IPS-18a (cell line): ENCODE results near the gene SERINC3.
A peak's percentile ranks its signal among the peaks of the same experiment; 100 is the strongest.
"Not testable (repeated sequence)": the region's sequence is repeated elsewhere in the genome, so short reads cannot be mapped to it uniquely, and the experiment has no call there.

ENCODE experiments used
- H3K27ac ChIP-seq: one replicate; pipeline ENCODE4 v1.5.1; 2013; ENCODE audit warnings: low read length
- H3K27me3 ChIP-seq: one replicate; pipeline ENCODE4 v1.6.1; 2013; ENCODE audit warnings: mild to moderate bottlenecking, low read length; ENCODE audit not compliant: control insufficient read depth, insufficient read depth
- H3K36me3 ChIP-seq: one replicate; pipeline ENCODE4 v1.6.1; 2013; ENCODE audit warnings: low read depth, low read length; ENCODE audit not compliant: control insufficient read depth
- H3K4me1 ChIP-seq: one replicate; pipeline ENCODE4 v1.6.1; 2013; ENCODE audit warnings: low read depth, low read length; ENCODE audit not compliant: control insufficient read depth
- H3K4me3 ChIP-seq: one replicate; pipeline ENCODE4 v1.5.1; 2013; ENCODE audit warnings: low read length
- H3K9ac ChIP-seq: one replicate; pipeline ENCODE4 v1.6.1; 2013; ENCODE audit warnings: mild to moderate bottlenecking, low read length, moderate library complexity
- H3K9me3 ChIP-seq: one replicate; pipeline ENCODE4 v1.6.1; 2013; ENCODE audit warnings: low read depth, low read length; ENCODE audit not compliant: control insufficient read depth

Gene SERINC3

GRCh38 chr20:44521484-44522481 lies at the start of gene SERINC3:
TSS of gene SERINC3 (minus strand) at chr20:44522070. CDS start at chr20:44521951, 119 bp downstream.
- no peaks in the 10 kb centered on the region for H3K36me3 ChIP-seq
- no peaks in the 10 kb centered on the region for H3K9me3 ChIP-seq
- H3K27ac ChIP-seq = peak within 1 kb of the TSS; percentile 17
- peaks cover 10% of the 10 kb centered on the region for H3K4me1 ChIP-seq
- H3K9ac ChIP-seq = peak within 1 kb of the TSS; percentile 57
- H3K27me3 ChIP-seq = no peaks in the 10 kb centered on the region
- H3K4me3 ChIP-seq = peak within 1 kb of the TSS; percentile 83

- no peak overlapping the region for H3K27ac ChIP-seq
- no peaks in the 10 kb centered on the region for H3K4me1 ChIP-seq
Observed at GRCh38 chr20:44571362-44571988, 49.6 kb upstream of the SERINC3 start.

GRCh38 chr20:44570367-44570766 lies 48.5 kb upstream of the SERINC3 start:
- no peaks in the 10 kb centered on the region for H3K36me3 ChIP-seq

More at GRCh38 chr20:44571362-44571988, 49.6 kb upstream of the SERINC3 start:
- H3K27me3 ChIP-seq = no peaks in the 10 kb centered on the region
- H3K9ac ChIP-seq = no peak overlapping the region
- no peaks in the 10 kb centered on the region for H3K9me3 ChIP-seq
- H3K4me3 ChIP-seq = no peak overlapping the region
- no peaks in the 10 kb centered on the region for H3K36me3 ChIP-seq

GRCh38 chr20:44566811-44567210 lies 44.9 kb upstream of the SERINC3 start:
- Histone ChIP-seq H3K4me3 (no peak overlapping the region), H3K9me3 (no peaks in the 10 kb centered on the region), H3K36me3 (no peaks in the 10 kb centered on the region), H3K4me1 (no peaks in the 10 kb centered on the region), H3K27ac (no peak overlapping the region), H3K27me3 (no peaks in the 10 kb centered on the region), H3K9ac (no peak overlapping the region)

More at GRCh38 chr20:44570367-44570766, 48.5 kb upstream of the SERINC3 start:
- Histone ChIP-seq H3K9ac (no peak overlapping the region), H3K27ac (no peak overlapping the region), H3K27me3 (no peaks in the 10 kb centered on the region), H3K4me3 (no peak overlapping the region), H3K9me3 (no peaks in the 10 kb centered on the region), H3K4me1 (no peaks in the 10 kb centered on the region)

DNA sequence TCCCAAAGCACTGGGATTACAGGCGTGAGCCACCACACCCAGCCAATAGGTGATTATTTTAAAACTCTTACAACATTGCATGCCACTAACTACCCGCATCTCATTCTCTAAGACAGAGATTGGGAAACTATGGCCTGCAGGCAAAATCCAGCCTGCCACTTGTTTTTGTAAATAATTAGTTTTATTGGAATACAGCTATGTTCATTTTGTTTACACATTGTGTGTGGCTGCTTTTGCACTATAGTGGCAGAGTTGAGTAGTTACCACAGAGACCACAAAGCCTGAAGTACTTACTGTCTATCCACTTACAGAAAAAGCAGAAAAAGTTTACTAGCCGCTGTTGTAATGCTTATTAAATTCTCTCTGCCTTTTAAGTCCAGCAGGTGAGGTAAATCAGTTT lies 44.1 kb upstream of the SERINC3 start:
- H3K27me3 ChIP-seq = no peaks in the 10 kb centered on the region
- no peak overlapping the region for H3K27ac ChIP-seq
- H3K9ac ChIP-seq = no peak overlapping the region
- H3K4me3 ChIP-seq = no peak overlapping the region
- no peaks in the 10 kb centered on the region for H3K36me3 ChIP-seq
- H3K4me1 ChIP-seq = no peaks in the 10 kb centered on the region
- H3K9me3 ChIP-seq = no peaks in the 10 kb centered on the region

- Histone ChIP-seq H3K27ac (no peak overlapping the region), H3K9ac (no peak overlapping the region), H3K9me3 (no peaks in the 10 kb centered on the region), H3K27me3 (no peaks in the 10 kb centered on the region), H3K4me3 (no peak overlapping the region), H3K36me3 (no peaks in the 10 kb centered on the region), H3K4me1 (no peaks in the 10 kb centered on the region)
Observed at GRCh38 chr20:44561876-44562275, 40.0 kb upstream of the SERINC3 start.

DNA sequence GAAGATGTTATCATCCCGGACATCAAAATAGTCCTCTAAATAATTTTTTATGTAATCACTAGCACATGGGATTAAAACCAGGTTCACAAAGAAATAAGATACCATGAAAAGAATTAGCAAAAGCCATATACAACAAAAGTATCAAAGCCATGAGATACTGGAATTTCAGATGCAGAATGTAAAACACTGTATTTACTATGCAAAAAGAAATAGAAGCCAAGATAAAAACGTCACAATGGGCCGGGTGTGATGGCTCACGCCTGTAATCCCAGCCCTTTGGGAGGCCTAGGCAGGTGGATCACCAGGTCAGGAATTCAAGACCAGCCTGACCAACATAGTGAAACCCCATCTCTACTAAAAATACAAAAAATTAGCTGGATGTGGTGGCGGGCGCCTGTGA lies 38.9 kb upstream of the SERINC3 start:
- not testable (repeated sequence) for H3K27ac ChIP-seq, H3K9me3 ChIP-seq, H3K27me3 ChIP-seq, H3K4me1 ChIP-seq, H3K4me3 ChIP-seq, H3K36me3 ChIP-seq, H3K9ac ChIP-seq

DNA sequence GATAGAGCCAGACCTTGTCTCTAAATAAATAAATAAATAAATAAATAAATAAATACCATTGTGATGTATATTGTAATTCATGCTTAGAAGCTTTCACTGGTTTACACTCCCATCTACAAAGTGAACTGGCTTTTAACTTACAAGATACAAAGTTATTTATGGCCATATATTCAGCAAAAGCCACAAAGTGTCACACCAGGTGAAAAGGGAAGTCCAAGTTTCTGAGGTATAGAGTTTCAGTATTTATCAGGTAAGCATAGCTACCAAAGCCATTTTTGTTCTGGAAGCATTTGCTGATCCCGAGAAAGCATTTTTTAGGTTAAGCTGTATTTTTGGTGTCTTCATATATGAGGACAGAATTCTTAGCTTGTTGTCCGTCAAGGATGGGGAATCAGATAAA lies 38.4 kb upstream of the SERINC3 start:
- Histone ChIP-seq H3K9me3 (no peaks in the 10 kb centered on the region), H3K27me3 (no peaks in the 10 kb centered on the region), H3K4me1 (no peaks in the 10 kb centered on the region), H3K27ac (no peak overlapping the region), H3K36me3 (no peaks in the 10 kb centered on the region), H3K9ac (no peak overlapping the region), H3K4me3 (no peak overlapping the region)

DNA sequence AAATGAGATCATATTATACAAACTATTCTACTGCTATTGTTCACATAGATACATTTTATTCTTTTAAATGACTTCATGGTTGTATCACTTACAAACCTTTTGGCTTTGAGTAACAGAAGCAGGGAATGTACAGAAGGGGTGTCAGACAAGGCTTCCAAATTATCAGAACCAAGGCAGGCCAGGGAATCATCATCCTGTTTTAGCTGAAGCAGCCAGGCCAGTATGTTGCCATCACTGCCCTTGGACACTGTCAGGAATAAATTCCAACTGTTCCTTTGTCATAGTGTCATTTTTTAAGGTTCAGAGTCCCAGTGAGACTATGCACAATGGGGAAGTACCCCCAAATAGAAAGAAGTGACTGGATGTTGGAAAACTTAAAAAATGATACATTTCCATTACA lies 37.4 kb upstream of the SERINC3 start:
- Histone ChIP-seq H3K27me3 (no peaks in the 10 kb centered on the region), H3K9me3 (no peaks in the 10 kb centered on the region), H3K27ac (no peak overlapping the region), H3K9ac (no peak overlapping the region), H3K4me3 (no peak overlapping the region), H3K36me3 (no peaks in the 10 kb centered on the region), H3K4me1 (no peaks in the 10 kb centered on the region)

- no peak overlapping the region for H3K4me3 ChIP-seq
- H3K9ac ChIP-seq = no peak overlapping the region
- H3K27ac ChIP-seq = no peak overlapping the region
Observed at GRCh38 chr20:44552950-44553908, 31.4 kb upstream of the SERINC3 start.

DNA sequence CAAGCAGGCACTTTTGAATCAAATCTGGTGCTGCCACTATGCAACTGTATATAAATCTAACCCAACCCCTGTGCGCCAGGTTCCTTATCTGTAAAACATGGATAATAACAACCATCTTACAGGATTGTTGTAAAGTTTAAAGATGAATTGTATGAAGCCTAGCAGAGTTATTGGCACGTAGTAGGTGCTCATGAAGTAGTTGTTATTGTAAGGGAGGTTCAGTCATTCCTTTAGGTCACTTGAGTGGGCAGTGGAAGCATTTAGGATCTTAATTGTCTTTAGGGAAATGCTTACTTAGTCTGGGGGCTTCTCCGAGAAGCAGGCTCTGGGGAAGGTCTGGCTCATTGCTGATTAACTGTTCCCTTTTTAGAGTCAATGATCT lies 30.7 kb upstream of the SERINC3 start:
- H3K4me3 ChIP-seq = no peak overlapping the region
- H3K27ac ChIP-seq = no peak overlapping the region
- H3K36me3 ChIP-seq = no peaks in the 10 kb centered on the region
- no peaks in the 10 kb centered on the region for H3K9me3 ChIP-seq
- no peaks in the 10 kb centered on the region for H3K4me1 ChIP-seq
- no peaks in the 10 kb centered on the region for H3K27me3 ChIP-seq
- no peak overlapping the region for H3K9ac ChIP-seq

More at GRCh38 chr20:44552950-44553908, 31.4 kb upstream of the SERINC3 start:
- no peaks in the 10 kb centered on the region for H3K9me3 ChIP-seq
- H3K36me3 ChIP-seq = no peaks in the 10 kb centered on the region
- H3K4me1 ChIP-seq = no peaks in the 10 kb centered on the region
- no peaks in the 10 kb centered on the region for H3K27me3 ChIP-seq
